Progenitor cell of endocrine pancreas (in vitro differentiated cells): ENCODE results near the gene TENT5C. TPM values are rescaled to one million over a fixed set of nuclear protein-coding genes. Genes with fewer than 3 reads are reported as not detected.
A peak's percentile ranks its signal among the peaks of the same experiment; 100 is the strongest.

ENCODE experiments used
- DNase-seq: peaks from one replicate; pipeline ENCODE4 v3.0.0; 2021; ENCODE audit warnings: low spot score; ENCODE audit not compliant: unreplicated experiment
- H3K27ac Mint-ChIP-seq: 2 replicates; pipeline ENCODE4 v1.8.0; 2021; ENCODE audit warnings: mild to moderate bottlenecking, moderate library complexity, mixed read lengths
- H3K27me3 Mint-ChIP-seq: 2 replicates; pipeline ENCODE4 v1.8.0; 2021; ENCODE audit warnings: mixed read lengths
- H3K36me3 Mint-ChIP-seq: 2 replicates; pipeline ENCODE4 v1.8.0; 2022; ENCODE audit warnings: mixed read lengths; ENCODE audit not compliant: insufficient read depth
- H3K4me1 Mint-ChIP-seq: 2 replicates; pipeline ENCODE4 v1.8.0; 2021; ENCODE audit warnings: low read depth, mixed read lengths
- H3K4me3 Mint-ChIP-seq: 2 replicates; pipeline ENCODE4 v1.8.0; 2021; ENCODE audit warnings: low read depth, mild to moderate bottlenecking, moderate library complexity, mixed read lengths
- H3K9me3 Mint-ChIP-seq: 2 replicates; pipeline ENCODE4 v1.8.0; 2021; ENCODE audit warnings: low read depth, mixed read lengths
- CTCF ChIP-seq: fragments of 200-600 bp; sonication (generic); IDR thresholded peaks from one replicate; pipeline ENCODE4 v1.5.0; 2021; ENCODE audit warnings: antibody characterized with exemption, mild to moderate bottlenecking; ENCODE audit not compliant: unreplicated experiment
- total RNA-seq: library from RNA; stranded (reverse); gene quantifications from 2 replicates; pipeline ENCODE4 v1.2.1, GENCODE V29; 2021

TENT5C gene
- total RNA-seq, 1 donor from 2014 or later: 13.6 TPM

GRCh38 chr1:117600325-117600943, 5.4 kb upstream of the TENT5C start:
- H3K27me3 Mint-ChIP-seq: no peaks in the 10 kb centered on the region
- no peaks in the 10 kb centered on the region for H3K36me3 Mint-ChIP-seq
- no peaks in the 10 kb centered on the region for H3K9me3 Mint-ChIP-seq
- H3K4me1 Mint-ChIP-seq: peaks cover 4% of the 10 kb centered on the region
- TF ChIP-seq CTCF: no peak
- no peak for DNase-seq
- no peak overlapping the region for H3K27ac Mint-ChIP-seq
- no peak overlapping the region for H3K4me3 Mint-ChIP-seq

GRCh38 chr1:117600966-117601365, 4.9 kb upstream of the TENT5C start:
- Mint-ChIP-seq H3K27ac (no peak overlapping the region), H3K36me3 (no peaks in the 10 kb centered on the region), H3K9me3 (no peaks in the 10 kb centered on the region), H3K4me1 (peaks cover 4% of the 10 kb centered on the region), H3K4me3 (no peak overlapping the region), H3K27me3 (no peaks in the 10 kb centered on the region)
- DNase-seq: no peak
- no peak for TF ChIP-seq CTCF

GRCh38 chr1:117602862-117603261, 3.0 kb upstream of the TENT5C start:
- H3K27me3 Mint-ChIP-seq: no peaks in the 10 kb centered on the region
- peaks cover 12% of the 10 kb centered on the region for H3K4me1 Mint-ChIP-seq
- no peak for DNase-seq
- TF ChIP-seq CTCF: no peak
- H3K4me3 Mint-ChIP-seq: no peak overlapping the region
- H3K27ac Mint-ChIP-seq: no peak overlapping the region
- H3K36me3 Mint-ChIP-seq: no peaks in the 10 kb centered on the region
- no peaks in the 10 kb centered on the region for H3K9me3 Mint-ChIP-seq

GRCh38 chr1:117605164-117605773, 579 bp upstream of the TENT5C start:
- Mint-ChIP-seq H3K9me3 (no peaks in the 10 kb centered on the region), H3K27me3 (no peaks in the 10 kb centered on the region), H3K4me1 (peaks cover 25% of the 10 kb centered on the region), H3K36me3 (peaks cover 3% of the 10 kb centered on the region), H3K4me3 (peak overlapping the region; percentile 92), H3K27ac (peak overlapping the region; percentile 98)
- no peak for TF ChIP-seq CTCF
- DNase-seq: no peak

- peak; percentile 25 for DNase-seq
- H3K4me1 Mint-ChIP-seq: peaks cover 26% of the 10 kb centered on the region
- H3K4me3 Mint-ChIP-seq: peak overlapping the region; percentile 98
- no peaks in the 10 kb centered on the region for H3K27me3 Mint-ChIP-seq
- H3K27ac Mint-ChIP-seq: peak overlapping the region; percentile 85
- H3K9me3 Mint-ChIP-seq: no peaks in the 10 kb centered on the region
- H3K36me3 Mint-ChIP-seq: peaks cover 5% of the 10 kb centered on the region
- no peak for TF ChIP-seq CTCF
Measured at GRCh38 chr1:117606649-117607430, 992 bp downstream of the TENT5C start.
